Smooth muscle cell (in vitro differentiated cells): ENCODE results near the gene LAMP5. TPM values are rescaled to one million over a fixed set of nuclear protein-coding genes. Genes with fewer than 3 reads are reported as not detected.

ENCODE experiments used
- DNase-seq: peaks from one replicate; lab custom pipeline; 2025; ENCODE audit not compliant: unreplicated experiment; lab: John Stamatoyannopoulos, UW
- H2AFZ ChIP-seq: fragments of 200-600 bp; sonication (generic); 2 replicates; pipeline ENCODE4 v1.6.0; 2016; ENCODE audit warnings: antibody characterized with exemption, low read depth, mild to moderate bottlenecking
- H3F3A ChIP-seq: fragments of 200-600 bp; sonication (generic); 2 replicates; pipeline ENCODE4 v1.6.0; 2017; ENCODE audit warnings: antibody characterized with exemption, low read depth
- H3K27ac ChIP-seq: fragments of 200-600 bp; sonication (generic); 2 replicates; pipeline ENCODE4 v1.5.1; 2016; ENCODE audit warnings: low read depth, mild to moderate bottlenecking
- H3K27me3 ChIP-seq: fragments of 200-600 bp; sonication (generic); 2 replicates; pipeline ENCODE4 v1.6.1; 2016; ENCODE audit warnings: low read depth, mild to moderate bottlenecking
- H3K36me3 ChIP-seq: fragments of 200-600 bp; sonication (generic); 2 replicates; pipeline ENCODE4 v1.5.1; 2016; ENCODE audit warnings: low read depth
- H3K4me1 ChIP-seq: fragments of 200-600 bp; sonication (generic); 2 replicates; pipeline ENCODE4 v1.5.1; 2016; ENCODE audit warnings: low read depth
- H3K4me2 ChIP-seq: fragments of 200-600 bp; sonication (generic); 2 replicates; pipeline ENCODE4 v1.6.0; 2016; ENCODE audit warnings: mild to moderate bottlenecking
- H3K4me3 ChIP-seq: fragments of 200-600 bp; sonication (generic); 2 replicates; pipeline ENCODE4 v1.5.1; 2016; ENCODE audit warnings: mild to moderate bottlenecking
- H3K79me2 ChIP-seq: fragments of 200-600 bp; sonication (generic); 2 replicates; pipeline ENCODE4 v1.6.0; 2016; ENCODE audit warnings: low read depth, mild to moderate bottlenecking
- H3K9ac ChIP-seq: fragments of 200-600 bp; sonication (generic); 2 replicates; pipeline ENCODE4 v1.6.0; 2016; ENCODE audit warnings: low read depth
- H3K9me3 ChIP-seq: fragments of 200-600 bp; sonication (generic); replicated peaks from 2 replicates; pipeline ENCODE4 v1.5.1; 2016; ENCODE audit warnings: low read depth
- H4K20me1 ChIP-seq: fragments of 200-600 bp; sonication (generic); 2 replicates; pipeline ENCODE4 v1.6.0; 2016; ENCODE audit warnings: low read depth
- WGBS: methylation state at CpG from one replicate; pipeline ENCODE4 v1.1.7; 2016; ENCODE audit warnings: low lambda C conversion rate; 5-methylcytosine and 5-hydroxymethylcytosine counted together
- polyA plus RNA-seq: library from polyadenylated mRNA; unstranded; fragments of >200 nt; fragmentation: Nextera tagmentation; extraction: Ambion mirVana; gene quantifications from 2 replicates; pipeline ENCODE4 v1.2.1, GENCODE V29; 2016
- total RNA-seq: library from RNA; depleted of rRNA; stranded (reverse); fragments of >200 nt; gene quantifications from 2 replicates; pipeline ENCODE4 v1.2.3, GENCODE V29; 2014
- TF ChIP-seq, protein P1 (sequence below): fragments of 200-600 bp; sonication (generic); IDR thresholded peaks from 2 replicates; pipeline ENCODE4 v1.5.1; 2017; ENCODE audit warnings: borderline replicate concordance, mild to moderate bottlenecking, antibody characterized with exemption; ENCODE audit not compliant: insufficient read depth, poor library complexity, severe bottlenecking

Gene LAMP5
- total and polyA plus RNA-seq, 2 experiments from 2014 or later, result 38.6 to 40.5 TPM

DNA sequence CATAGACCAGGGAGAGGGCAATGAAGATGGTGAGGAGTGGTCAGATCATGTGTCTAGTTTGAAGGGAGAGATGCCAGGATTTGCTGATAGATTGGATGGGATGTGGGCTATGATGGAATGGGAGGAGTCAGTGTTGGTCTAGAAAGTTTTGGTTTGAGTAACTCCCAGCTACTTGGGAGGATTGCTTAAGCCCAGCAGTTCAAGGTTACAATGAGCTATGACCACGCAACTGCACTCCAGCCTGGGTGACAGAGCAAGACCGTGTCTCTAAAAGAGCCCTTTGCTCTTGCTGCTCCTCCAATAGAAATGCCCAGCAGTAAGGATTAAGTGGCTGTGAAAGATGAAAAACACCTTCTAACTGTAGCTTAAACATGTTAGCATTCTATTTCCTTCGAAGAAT is 18.2 kb upstream of the LAMP5 start:
- Histone ChIP-seq H3K27ac (no peak overlapping the region), H3K36me3 (no peaks in the 10 kb centered on the region), H2AFZ (no peak overlapping the region), H3K27me3 (peaks cover 6% of the 10 kb centered on the region), H3K9ac (no peak overlapping the region), H3K4me2 (no peak overlapping the region), H3F3A (no peaks in the 10 kb centered on the region), H3K4me3 (no peak overlapping the region), H3K4me1 (no peaks in the 10 kb centered on the region), H3K79me2 (no peaks in the 10 kb centered on the region), H4K20me1 (no peaks in the 10 kb centered on the region), H3K9me3 (no peaks in the 10 kb centered on the region)
- TF ChIP-seq, protein P1, sequence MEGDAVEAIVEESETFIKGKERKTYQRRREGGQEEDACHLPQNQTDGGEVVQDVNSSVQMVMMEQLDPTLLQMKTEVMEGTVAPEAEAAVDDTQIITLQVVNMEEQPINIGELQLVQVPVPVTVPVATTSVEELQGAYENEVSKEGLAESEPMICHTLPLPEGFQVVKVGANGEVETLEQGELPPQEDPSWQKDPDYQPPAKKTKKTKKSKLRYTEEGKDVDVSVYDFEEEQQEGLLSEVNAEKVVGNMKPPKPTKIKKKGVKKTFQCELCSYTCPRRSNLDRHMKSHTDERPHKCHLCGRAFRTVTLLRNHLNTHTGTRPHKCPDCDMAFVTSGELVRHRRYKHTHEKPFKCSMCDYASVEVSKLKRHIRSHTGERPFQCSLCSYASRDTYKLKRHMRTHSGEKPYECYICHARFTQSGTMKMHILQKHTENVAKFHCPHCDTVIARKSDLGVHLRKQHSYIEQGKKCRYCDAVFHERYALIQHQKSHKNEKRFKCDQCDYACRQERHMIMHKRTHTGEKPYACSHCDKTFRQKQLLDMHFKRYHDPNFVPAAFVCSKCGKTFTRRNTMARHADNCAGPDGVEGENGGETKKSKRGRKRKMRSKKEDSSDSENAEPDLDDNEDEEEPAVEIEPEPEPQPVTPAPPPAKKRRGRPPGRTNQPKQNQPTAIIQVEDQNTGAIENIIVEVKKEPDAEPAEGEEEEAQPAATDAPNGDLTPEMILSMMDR, result no peak
- 87% methylated on average over 3 of the region's 3 CpGs for WGBS
- no peak for DNase-seq

DNA sequence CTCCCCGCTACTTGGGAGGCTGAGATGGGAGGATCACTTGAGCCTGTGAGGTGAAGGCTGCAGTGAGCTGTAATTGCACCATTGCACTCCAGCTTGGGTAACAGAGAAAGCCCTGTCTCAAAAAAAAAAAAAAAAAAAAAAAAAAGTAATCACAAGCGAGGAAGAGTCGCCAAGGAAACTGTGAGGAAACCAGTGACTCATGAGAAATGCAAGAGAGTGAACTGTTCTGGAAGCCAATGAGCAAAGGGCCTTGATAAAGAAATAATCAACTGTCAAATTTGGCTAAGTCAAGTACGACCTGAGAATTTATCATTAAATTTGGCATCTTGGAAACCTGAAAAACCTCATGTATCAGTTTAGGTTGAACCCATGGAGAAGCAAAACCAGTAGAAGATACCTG is 16.1 kb upstream of the LAMP5 start:
- DNase-seq, result no peak

DNA sequence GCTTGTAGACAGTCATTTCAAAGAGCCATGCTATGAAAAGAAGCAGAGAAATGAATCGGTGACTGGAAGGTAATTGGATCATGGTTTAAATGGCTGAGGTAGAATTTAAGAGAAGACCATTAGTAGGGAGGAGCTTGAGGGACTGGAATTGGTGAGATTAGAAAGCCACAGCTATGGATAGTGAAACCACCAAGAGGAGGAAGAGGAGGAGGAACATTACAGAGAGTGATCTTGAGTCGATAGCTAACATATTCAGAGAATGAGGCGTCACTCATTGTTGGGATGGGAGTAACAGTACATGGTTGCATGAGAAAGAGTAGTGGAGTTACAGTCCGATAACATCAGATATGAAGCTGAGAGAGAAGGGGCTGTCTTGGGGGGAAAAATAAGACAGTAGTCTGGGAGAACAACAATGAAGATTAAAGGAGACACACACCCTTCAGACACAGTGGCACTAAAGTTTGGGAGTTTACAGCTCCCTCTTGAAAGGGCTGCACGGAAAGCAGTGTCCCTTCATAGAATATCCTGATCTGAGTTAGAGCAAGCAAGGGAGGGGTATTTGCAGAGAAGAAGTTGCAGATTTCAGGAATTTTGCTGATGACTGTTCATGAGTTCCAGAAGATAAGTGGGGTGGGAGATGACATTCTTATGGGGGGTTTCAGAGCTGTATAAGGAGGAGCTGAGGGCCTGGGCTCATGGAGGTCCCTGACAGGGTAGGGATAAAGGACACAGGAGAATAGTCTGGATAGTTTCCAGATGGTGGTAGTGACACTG is 15.1 kb upstream of the LAMP5 start:
- H3K4me2 ChIP-seq, result no peak overlapping the region
- H3K9ac ChIP-seq, result no peak overlapping the region
- 83% methylated on average over 5 of the region's 5 CpGs for WGBS
- H2AFZ ChIP-seq, result no peak overlapping the region
- DNase-seq, result no peak
- no peaks in the 10 kb centered on the region for H3K36me3 ChIP-seq
- TF ChIP-seq, protein P1, result no peak
- H3F3A ChIP-seq, result no peaks in the 10 kb centered on the region
- H3K79me2 ChIP-seq, result no peaks in the 10 kb centered on the region
- H4K20me1 ChIP-seq, result no peaks in the 10 kb centered on the region
- no peak overlapping the region for H3K4me3 ChIP-seq
- no peaks in the 10 kb centered on the region for H3K4me1 ChIP-seq
- H3K27ac ChIP-seq, result no peak overlapping the region
- no peaks in the 10 kb centered on the region for H3K9me3 ChIP-seq
- H3K27me3 ChIP-seq, result peaks cover 28% of the 10 kb centered on the region

More for the DNA sequence above, 16.1 kb upstream of the LAMP5 start:
- H3K4me2 ChIP-seq, result no peak overlapping the region
- H3K27me3 ChIP-seq, result peaks cover 18% of the 10 kb centered on the region
- WGBS, result 63% methylated on average over 4 of the region's 4 CpGs
- TF ChIP-seq, protein P1, result no peak
- H3K9me3 ChIP-seq, result no peaks in the 10 kb centered on the region
- no peaks in the 10 kb centered on the region for H4K20me1 ChIP-seq
- no peak overlapping the region for H3K27ac ChIP-seq
- H3F3A ChIP-seq, result no peaks in the 10 kb centered on the region
- no peak overlapping the region for H3K9ac ChIP-seq
- H3K79me2 ChIP-seq, result no peaks in the 10 kb centered on the region
- no peaks in the 10 kb centered on the region for H3K4me1 ChIP-seq
- no peak overlapping the region for H3K4me3 ChIP-seq
- H3K36me3 ChIP-seq, result no peaks in the 10 kb centered on the region
- no peak overlapping the region for H2AFZ ChIP-seq

DNA sequence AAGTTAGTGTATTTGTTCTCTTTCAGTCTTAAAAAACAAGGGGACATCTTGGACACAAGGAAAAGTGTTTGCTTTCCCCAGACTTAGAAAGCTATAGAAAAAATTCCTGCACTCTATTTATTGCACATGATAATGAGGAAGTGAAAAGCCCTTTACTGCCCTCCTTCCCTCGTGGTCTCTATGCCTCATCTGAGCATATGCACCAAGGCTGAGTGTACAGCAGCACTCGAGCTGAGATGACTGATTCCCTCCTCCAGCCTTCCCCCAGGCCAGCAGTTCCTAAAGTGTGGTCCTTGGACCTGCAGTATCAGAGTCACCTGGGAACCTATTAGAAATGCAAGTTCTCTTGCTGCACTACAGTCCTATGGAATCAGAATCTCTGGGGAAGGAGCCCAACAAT is 14.3 kb upstream of the LAMP5 start:
- H3K36me3 ChIP-seq, result no peaks in the 10 kb centered on the region
- no peak overlapping the region for H3K4me2 ChIP-seq
- no peak overlapping the region for H3K4me3 ChIP-seq

More for the DNA sequence above, 14.3 kb upstream of the LAMP5 start:
- Histone ChIP-seq H3K9ac (no peak overlapping the region), H3K9me3 (no peaks in the 10 kb centered on the region), H3F3A (no peaks in the 10 kb centered on the region), H3K4me1 (no peaks in the 10 kb centered on the region), H4K20me1 (no peaks in the 10 kb centered on the region), H3K27ac (no peak overlapping the region), H3K27me3 (peaks cover 34% of the 10 kb centered on the region), H3K79me2 (no peaks in the 10 kb centered on the region), H2AFZ (no peak overlapping the region)
- no peak for DNase-seq
- TF ChIP-seq, protein P1, result no peak
- 26% methylated on average over 2 of the region's 2 CpGs for WGBS
